Hematopoietic multipotent progenitor cell treated with erythropoietin and hydrocortisone succinate and interleukin-3 and kit ligand, for 8 days (in vitro differentiated cells): ENCODE measurements around the gene NTPCR.

Experiments
- DNase-seq: peaks from one replicate; pipeline ENCODE4 v3.0.0-alpha.2; 2015

Gene NTPCR

DNA sequence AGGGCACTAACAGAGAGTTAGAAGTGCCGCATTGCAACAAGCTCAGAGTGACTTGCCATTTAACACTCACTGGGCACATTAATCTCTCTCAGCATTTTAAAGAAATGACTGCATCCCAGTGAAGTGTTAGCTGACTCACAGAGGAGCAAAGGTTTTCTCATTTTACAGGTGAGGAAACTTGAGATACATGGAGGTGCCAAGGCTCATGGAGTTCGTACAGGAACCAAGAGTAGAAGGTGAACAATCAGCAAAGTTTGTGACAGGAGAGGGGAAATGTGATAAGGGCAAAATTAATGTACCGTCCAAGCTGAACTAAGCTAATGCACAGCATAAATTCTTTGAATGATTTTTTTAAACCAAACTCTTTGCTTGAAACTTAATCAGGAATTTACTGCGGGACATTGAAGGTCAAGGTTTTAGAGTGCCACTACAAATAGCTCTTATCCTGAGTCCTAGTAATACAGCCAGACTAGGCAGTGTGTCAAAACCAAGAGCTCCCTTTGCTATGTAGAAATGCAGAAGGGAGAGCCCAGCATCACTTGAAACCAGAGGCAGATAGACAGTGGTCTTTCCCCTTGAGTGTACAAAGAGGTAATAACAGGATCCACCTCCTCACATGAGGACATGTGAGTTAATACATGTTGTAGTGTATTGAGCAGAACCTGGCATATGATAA lies 22.4 kb upstream of the NTPCR start:
- no peak for DNase-seq

DNA sequence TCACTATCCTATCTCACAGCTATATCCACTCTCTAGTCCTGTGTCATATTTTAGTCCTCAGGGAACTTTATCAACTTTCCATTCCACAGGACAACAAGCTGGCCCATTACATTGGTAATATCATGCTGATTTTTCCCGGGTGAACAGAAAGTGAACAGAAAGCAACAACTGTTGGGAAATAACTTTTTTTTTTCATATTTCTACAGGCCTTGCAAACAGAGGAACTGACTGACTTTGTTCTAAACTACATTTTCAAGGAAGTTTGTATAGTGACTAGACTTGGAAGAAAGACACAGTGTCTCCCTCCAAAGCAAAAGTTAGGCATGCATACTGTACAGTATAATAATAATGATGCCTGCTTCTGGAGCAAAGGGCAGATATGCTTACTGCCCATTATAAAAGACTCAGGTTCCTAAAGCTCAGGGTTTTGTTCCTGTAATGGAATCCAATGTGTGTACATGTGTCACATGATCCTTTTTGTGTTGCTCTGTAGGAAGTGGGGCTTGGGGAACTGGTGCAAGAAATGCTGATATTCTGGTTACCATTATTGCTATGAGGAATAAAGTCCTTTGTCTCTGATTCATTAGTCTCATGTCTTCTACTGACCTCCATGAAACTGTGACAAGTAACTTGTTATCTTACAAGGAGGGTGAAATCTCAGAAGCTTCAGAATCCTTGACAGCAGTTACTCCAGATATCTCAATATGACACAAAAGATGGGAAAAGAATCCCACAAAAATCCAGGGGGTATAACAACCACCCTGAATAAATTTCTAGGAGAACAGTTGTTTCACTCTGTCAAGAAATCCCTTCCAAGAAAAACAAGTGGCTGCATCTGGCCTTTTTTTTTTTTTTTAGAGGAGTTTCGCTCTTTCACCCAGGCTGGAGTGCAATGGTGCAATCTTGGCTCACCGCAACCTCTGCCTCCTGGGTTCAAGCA lies 17.7 kb upstream of the NTPCR start:
- no peak for DNase-seq

DNA sequence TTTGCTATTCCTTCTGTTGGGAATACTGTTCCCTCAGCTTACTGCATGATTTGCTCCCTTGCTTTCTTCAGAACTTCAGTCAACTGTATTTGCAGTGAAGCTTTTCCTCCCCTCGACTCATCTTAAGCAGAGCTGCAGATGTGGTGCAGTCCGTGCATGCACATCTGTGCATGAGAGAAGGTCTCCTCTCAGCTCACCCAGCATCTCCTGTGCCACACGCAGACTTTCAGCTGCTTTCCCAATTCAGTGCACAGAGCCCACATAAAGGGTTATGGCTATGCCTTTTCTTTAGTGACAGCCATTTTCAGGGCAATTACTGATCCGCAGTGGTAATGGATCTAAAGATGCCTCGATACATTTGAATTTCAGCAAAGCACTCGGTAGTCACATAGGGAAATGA lies 13.5 kb upstream of the NTPCR start:
- no peak for DNase-seq

DNA sequence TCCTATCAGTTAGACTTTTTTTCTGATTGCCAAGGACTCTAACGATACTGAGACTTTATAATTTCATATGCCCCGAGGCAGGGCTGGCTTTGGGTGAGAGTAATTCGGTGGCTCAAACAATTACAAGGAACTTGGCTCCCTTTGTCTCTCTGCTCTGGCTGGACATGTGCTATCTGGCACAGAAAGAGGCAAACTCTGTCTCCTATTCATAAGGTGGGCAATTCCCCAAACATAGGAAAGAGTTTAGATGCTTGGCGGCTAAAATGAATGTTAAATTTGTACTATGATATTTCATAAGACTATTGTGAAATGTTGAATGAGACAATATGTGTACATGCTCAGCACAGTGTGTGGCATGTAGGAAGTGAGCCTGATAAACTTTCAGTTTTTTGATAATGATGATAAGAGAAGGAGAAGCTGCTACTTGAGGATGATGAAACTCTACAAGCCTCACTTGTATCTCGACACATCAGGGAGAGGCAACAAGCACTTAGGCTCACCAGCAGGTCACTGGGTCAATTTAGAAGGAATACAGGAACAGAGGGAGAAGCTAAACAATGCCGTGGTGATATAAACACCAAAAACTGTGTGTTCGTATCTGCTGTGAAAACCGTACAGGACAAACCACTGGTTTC lies 12.6 kb upstream of the NTPCR start:
- DNase-seq = peak; percentile 12

DNA sequence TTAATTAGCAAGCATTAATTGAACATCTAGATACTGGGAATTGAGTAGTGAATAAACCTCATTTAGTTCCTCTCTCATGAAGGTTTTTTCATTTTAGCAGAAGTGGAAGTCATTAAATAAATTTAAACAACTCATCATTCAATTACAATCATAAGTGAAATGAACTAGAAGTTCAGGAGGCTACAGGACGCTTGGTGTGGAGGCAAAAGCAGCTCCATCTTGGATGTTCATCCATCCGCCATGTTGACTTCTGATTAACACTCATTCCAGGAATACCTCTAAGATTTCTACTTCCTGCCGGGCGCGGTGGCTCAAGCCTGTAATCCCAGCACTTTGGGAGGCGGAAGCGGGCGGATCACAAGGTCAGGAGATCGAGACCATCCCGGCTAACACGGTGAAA lies 11.5 kb upstream of the NTPCR start:
- DNase-seq = no peak

DNA sequence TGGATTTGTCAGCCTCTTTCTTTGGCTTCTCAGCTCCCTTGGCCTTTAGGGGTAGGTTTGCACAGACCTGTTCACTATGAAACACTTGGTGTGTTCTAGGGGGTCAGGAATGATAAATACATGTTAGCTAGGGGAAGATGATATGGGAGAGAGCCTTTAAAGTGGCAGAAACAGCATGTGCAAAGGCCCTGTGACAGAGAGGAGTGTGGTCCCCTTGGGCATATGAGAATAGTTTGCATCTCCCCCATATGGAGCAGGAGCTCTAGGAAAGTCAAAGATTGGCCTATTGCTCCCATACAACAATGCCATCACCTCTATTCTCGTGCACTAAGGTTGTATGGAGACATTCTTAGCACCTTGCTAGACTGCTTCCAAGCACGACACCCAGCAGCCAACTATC lies 10.7 kb upstream of the NTPCR start:
- DNase-seq = no peak

DNA sequence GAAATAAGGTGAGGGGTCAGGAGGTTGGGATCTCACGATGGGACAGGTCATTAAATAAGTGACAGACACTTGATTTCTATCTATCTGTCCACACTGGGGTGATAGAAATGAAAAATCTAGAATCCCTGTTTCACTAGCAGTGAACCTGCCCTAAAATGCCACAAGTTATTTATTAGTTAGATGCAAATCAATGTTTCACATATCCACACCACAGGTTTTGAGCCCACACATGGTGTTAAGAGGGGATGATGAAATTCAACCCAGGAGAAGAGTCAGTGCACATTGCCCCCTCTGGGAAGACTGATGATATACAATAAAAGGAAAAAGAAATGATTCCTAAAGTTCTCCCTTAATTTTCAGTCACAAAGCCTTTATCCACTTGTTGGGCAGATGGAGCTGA lies 10.1 kb upstream of the NTPCR start:
- DNase-seq = no peak

DNA sequence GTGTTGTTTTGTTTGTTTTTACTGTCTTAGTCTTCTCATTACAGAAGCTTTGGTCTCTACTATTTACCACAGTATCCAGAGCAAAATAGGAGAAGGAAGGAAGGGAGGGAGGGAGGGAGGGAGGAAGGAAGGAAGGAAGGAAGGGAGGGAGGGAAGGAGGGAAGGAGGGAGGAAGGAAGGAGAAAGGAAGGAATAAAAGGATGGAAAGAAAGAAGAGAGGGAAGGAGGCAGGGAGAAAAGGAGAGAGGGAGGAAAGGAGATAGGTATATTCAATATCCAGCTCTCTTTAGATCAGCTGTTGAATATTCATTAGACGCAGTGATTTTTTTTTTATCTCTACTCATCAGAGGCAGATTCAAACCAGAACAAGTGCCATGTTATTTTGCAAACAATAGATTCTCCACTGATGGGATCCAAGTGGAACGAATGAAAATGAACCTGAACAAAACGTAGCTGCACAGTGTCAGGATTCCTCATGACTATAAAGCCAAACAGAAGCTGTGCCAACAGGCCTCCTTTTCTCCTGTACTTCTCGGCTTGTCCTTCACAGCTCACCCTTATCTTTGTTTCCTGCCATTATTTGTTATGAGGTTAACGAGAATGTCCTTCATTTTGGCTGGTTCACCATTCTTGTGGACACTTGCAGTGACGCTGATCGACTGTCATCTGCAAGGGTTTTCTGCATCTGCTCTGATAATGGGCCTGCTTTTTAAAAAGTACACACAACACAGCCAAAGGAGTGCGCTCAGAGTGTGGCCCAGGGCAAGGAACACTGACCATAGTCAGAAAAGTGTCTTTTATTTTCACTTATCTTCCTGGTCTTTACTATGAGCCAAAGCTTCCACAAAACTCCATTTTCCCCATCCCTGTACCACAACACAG lies 7.8 kb upstream of the NTPCR start:
- DNase-seq = no peak

DNA sequence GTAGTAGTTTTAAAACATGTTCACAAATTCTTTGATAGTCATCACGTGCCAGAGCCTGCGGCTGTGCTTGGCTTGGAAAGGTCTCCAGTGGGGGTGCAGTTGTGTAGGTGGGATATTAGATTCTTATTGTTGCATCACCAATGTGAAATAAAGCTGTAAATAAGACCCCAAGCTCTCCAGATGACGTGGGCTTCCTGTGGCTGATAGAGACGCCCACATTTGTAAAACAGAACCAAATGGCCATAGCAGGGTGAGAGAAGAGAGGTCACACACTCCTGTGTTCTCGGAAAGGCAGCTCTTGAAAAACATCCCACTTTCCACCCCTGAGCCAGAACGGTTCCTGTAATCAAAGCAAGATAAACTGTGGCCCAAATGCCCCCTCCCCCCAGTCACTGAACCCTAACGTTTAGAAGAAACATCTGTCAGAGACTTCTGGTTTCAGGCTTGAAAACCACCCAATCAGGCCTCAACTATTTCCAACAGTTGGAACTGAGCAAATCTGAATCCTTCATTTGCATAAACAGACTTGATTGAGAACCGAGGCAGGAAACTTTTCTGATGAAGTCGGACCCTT lies 6.6 kb upstream of the NTPCR start:
- DNase-seq = no peak

DNA sequence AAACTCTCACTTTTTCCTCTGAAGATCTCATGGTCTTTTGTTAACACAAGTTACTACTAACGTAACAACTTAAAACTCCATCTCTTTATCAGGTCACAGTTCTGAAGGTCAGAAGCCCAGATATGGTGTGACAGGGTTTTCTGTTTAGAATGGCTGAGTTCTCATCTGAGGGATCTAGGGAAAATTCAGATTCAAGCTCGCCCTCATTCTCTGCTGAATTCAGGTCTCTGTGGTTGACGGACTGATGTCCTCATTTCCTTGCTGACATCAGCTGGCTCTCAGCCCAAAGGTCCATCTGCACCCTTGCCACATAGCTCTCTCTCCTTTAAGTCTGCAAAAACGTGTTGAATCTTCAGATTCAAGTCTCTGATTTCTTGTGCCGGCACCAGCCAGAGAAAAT lies 6.1 kb upstream of the NTPCR start:
- DNase-seq = no peak

DNA sequence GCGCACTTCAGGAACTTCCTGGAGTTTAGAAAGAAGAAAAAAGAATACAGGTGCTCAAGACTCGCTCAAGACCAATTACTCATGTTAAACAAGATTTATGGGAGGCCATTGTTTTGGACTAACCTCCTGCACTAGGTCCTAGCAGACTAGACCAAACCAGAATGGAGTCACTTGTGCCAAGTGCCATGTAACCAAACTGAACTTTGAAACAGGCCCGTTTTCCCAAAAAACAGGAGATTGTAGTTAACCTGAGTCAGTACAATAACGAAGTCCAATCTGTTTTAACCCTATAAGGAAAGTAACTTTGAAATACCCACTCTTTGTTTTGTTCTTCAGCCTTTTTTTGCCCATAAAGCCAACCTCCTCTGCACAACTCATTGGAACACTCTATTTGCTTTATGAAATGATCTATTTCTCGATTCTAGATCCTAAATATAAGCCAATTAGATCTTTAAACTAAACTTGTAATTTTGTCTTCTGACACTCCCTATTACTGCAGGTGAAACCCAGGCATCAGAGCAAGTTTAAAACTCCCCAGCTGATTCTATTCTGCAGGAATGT lies 695 bp upstream of the NTPCR start:
- DNase-seq = peak; percentile 6

DNA sequence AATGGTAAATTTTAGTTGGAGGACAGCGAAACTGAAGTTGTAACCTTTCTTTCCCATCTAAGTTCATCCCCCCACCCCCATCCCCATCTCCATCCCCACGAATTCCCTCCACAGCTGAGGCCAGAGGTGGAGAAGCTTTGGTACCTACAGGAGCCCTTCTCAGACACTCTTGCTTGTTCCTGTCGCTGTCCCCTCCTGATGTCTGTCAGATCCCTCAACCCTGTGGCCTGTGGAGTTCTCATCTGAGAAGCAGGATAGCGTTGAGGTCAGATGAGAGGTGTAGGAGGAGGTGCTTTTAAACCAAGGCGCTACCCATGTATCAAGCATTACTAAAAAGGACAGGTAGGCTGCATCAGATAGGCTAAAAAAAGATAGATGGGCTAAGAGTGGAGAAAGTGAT lies 769 bp downstream of the NTPCR start:
- peak; percentile 25 for DNase-seq

DNA sequence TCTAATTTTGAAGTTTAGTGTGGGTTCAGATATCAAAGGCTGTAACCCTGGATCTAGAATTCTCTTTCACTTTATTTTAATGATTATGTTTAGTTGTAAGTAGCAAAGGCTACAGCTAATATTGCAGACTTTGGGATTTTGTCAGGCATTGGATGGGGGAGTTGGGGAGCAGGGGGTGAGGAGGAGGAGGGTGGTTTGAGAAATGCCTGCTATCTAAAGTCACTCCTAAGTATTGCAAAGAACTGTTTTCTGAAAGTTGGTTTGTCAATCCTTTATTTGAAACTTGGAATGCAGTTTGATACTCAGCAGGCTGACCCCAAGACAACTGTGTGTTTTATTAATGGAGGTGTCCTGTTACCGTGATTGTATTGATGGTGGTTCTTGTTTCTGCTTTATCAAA lies 1.2 kb downstream of the NTPCR start:
- DNase-seq = no peak

DNA sequence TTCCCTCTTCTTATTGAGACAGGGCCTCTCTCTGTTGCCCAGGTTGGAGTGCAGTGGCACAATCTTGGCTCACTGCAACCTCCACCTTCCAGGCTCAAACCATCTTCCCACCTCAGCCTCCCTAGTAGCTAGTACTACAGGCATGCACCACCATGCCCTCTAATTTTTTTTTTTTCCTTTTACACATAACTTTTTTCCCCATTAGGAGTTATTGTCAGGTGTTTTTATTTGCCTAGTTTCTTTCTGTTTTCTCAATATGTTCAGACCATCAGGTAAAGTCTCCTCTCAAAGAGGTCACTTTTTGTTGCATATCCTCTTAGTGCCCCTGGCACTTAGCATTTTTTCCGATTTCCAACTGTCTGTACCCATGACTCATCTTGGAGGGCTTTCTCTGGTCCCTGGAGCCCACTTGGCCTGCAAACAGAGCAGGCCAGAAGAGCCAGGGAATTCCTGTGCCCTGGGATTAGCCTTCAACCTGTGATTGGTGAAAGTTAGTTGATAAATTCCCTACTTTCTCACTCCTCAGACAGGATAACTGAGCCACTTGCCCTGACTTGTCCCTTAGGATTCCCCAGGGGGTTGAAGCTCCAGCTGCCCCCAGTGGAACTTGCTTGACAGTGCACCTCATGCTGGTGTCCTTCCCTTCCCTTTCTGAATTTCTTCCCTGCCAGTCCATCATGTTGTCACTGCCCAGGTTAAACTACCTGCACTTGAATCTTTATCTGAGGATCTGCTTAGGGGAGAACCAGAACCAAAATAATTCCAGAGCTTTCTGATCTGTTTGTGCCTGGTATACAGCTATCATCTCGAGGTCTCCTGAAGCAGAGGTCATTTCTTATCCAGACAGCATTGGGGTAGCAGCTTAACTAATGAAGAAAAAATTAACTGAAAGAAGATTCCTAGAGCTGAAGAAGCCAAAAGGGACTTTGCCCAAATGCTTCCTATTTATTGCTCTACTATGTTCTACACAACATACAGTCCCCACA lies 2.4 kb downstream of the NTPCR start:
- DNase-seq = peak; percentile 64

DNA sequence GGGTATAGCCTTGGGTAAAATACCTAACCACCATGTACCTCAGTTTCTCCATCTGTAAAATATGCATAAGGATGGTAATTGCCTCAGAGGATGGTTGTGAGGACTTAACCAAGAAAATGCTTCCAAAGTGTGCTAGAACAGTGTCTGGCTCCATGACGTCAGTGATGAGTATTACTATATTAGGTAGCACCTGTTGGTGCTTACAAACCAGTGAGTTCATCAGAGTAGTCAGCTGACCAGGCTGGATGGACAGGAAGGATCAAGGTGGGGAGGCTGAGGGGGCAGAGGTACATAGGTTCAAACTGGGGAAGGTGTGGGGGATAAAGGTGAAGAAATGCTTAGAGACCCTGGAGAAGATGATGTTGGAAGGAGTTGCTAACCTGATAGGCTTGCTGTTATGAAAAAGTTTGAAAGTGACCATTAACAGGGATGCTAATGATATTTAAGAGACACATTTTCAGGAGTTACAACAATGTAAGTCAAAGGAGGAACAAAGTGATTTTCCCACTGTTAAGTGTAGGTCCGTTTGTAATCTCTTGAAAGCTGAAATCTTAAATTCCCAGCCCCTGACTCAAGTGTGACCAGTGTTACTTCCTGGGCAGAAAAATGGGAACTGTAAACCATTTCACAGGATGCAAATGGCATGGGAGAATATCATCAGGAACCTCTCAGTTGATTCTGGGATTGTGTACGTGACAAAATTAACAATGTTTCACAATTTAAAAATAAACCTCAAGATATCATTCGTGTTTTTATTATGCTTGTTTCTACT lies 4.4 kb downstream of the NTPCR start:
- no peak for DNase-seq

DNA sequence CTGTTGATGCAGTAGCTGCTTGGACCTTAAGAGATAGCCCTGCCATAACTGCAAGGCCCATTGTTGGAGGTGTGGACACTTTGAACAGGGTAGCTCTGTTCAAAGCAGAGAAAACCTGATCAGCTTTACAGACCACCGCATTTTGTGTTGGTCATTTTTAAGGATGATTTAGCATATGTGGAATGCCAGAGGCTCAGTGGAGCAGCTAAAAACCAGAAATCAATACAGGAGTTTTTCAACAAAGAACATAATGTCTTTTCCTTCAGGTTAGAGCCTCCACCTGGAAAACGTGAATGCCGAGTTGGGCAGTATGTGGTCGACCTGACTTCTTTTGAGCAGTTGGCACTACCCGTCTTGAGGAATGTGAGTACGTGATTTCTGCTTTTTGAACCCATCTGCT lies 5.7 kb downstream of the NTPCR start:
- DNase-seq = no peak

DNA sequence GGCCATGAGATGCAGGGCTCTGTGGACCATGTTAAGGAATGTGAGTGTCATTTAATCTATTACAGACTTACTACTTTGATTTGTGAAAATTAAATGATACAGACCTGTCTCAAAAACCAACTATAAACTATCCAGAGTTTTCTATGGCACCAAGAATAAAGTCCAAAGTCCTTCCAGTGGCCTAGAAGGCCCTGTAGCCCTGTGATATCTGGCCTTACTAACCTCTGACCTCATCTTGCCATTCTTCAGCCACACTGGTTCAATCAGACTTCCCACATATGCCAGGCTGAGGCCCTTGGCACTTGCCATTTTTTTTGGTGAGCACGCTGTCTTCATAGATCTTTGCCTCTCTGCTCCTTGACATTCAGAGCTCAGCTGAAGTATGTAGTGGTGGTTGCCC lies 7.7 kb downstream of the NTPCR start:
- DNase-seq = no peak

DNA sequence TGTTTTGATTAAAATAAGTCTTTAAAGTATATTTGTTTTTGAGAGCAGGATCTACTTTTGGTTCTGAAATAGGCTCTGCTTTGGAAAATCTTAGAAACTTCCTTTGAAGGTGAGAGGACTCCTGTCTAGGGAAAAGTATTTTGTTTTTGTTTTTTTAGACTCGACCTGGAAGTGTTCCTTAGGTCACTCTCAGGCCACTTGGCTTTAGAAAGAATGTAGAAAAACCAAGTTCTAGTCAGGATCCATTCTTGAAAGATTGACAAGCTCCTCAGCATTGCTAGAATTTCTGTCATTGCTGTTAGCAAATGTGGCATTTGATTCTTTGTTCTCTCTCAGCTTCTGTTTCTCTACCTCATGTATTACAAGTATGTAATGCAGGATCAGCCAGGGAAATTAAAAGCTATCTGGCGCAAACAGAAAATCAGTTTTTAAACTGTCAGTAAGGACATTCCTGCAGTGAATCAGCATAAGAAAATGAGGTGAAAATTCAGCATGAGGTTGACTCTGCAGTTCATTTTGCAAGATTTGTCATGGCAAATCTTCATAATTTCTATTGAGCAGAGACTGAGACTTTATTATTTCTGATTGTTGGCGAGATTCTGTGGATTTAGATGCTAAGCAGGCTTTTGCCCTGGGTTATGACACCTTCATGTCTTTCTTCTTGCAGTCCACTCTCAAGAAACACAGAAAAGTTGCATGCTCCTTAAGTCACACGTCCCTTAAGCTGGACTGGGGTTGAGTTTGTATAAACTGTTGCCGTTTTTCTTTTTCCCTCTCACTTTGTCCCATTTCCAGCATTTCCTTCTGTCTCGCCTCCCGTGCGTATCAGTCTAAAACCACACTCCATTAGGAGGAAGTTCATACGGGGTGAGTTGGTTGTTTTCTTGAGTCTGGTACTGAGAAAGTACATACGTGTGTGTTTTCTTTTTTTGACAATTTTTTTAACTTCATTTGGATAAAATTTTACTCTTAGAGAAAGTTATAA lies 12.6 kb downstream of the NTPCR start:
- peak; percentile 17 for DNase-seq

DNA sequence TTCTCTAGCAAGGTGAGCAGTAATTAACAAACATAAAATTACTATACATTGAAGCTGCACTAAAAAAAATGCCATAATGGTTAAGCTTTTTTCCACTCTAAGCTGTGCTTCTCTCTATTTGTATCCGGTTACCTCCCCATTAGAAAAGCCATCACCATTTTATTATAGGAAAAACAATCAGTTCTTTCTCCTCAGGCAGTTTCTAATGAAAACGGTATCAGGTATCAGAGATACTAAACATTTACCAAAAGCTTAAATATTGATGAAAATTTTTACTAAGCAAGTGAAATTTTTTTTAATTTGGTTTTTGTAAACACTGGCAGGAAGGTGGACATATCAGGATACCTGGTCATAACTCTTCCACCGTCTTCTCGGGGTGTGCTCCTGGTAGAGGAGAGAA lies 14.2 kb downstream of the NTPCR start:
- DNase-seq = no peak
